Psoas muscle (tissue), 8 donors: ENCODE data around the gene ITGA11. TPM values are rescaled to one million over a fixed set of nuclear protein-coding genes. Genes with fewer than 3 reads are reported as not detected.

Experiments
- ATAC-seq, 4 donors: fragments of 200-7000 bp; cut with Tn5 transposase; one replicate each; pipeline ENCODE4 v1.9.1; 2020; ENCODE audit warnings: moderate library complexity in 3 of 4, mild to moderate bottlenecking in 2 of 4
- DNase-seq, 2 donors: peaks; one replicate each; pipeline ENCODE4 v3.0.0-alpha.2; 2020
- H3K27ac ChIP-seq: fragments of 200-600 bp; one replicate; pipeline ENCODE4 v1.8.0; 2022
- H3K27me3 ChIP-seq, 3 donors: fragments of 200-600 bp in 1 of 3; one replicate each; pipeline versions ENCODE4 v1.6.1 to v1.8.0; 2013 to 2022; ENCODE audit warnings: low read length in 2 of 3, mild to moderate bottlenecking in 2 of 3, moderate library complexity in 1 of 3; ENCODE audit not compliant: insufficient read depth in 3 of 3
- H3K36me3 ChIP-seq, 2 donors: fragments of 200-600 bp in 1 of 2; one replicate each; pipeline versions ENCODE4 v1.6.1 to v1.8.0; 2013 to 2022; ENCODE audit warnings: low read depth in 1 of 2, mild to moderate bottlenecking in 1 of 2, moderate library complexity in 1 of 2; ENCODE audit not compliant: insufficient read depth in 1 of 2
- H3K4me1 ChIP-seq: fragments of 200-600 bp; one replicate; pipeline ENCODE4 v1.8.0; 2022
- H3K4me3 ChIP-seq: fragments of 200-600 bp; one replicate; pipeline ENCODE4 v1.8.0; 2022; ENCODE audit warnings: mild to moderate bottlenecking
- H3K9me3 ChIP-seq: fragments of 200-600 bp; one replicate; pipeline ENCODE4 v1.8.0; 2022
- WGBS, 3 donors: extraction: QIAGEN DNeasy Blood & Tissue Kit; methylation state at CpG; one replicate each; pipeline versions ENCODE4 v1.1.6 to v1.1.7; 2013; 5-methylcytosine and 5-hydroxymethylcytosine counted together
- intact Hi-C, 2 donors: fragments of 100-400 bp; cut with DNase I; formaldehyde crosslinking; loops; one replicate each; pipeline versions ENCODE4 v1.11.0 to v1.14.2; 2022
- polyA plus RNA-seq, 3 donors: library from polyadenylated mRNA; stranded (reverse); fragments of 200-250 nt; gene quantifications; one replicate each; pipeline ENCODE4 v1.2.3, GENCODE V29; 2013
- total RNA-seq, 4 donors: library from RNA; stranded (reverse); fragmentation: NEBNext Ultra II Directional in 2 of 4; extraction: Animal tissue kit (Norgen Biotek cat#: 25700) in 2 of 4; gene quantifications; one replicate each; pipeline versions ENCODE4 v1.2.1 to v1.2.4, GENCODE V29; 2021 to 2023
- TF ChIP-seq, protein P1 (sequence below): fragments of 200-600 bp; IDR thresholded peaks from one replicate; pipeline ENCODE4 v1.8.0; 2022; ENCODE audit warnings: antibody characterized with exemption
- donor health status: healthy with polysubstance abuse.
- donor health status: DM: no; HTN: no; CAD: no; lungs with moderate emphysema.
- donor health status: Bipolar disorder and iron deficiency.
- donor health status: healthy.
- donor health status: DM: yes; HTN: yes; CAD: no.
- donor health status: DM: no; HTN: no; CAD: no.
- donor health status: DM: no; HTN: no; CAD: no.
- donor health status: DM: yes; HTN: yes; CAD: no.

The ITGA11 gene
- total and polyA plus RNA-seq, 7 donors: 0.10 to 7.9 (median 0.97) TPM

- no peak for ATAC-seq
- Histone ChIP-seq H3K36me3 (no peaks in the 10 kb centered on the region), H3K4me3 (no peak overlapping the region), H3K27ac (no peak overlapping the region), H3K27me3 (peaks cover 0 to 25% (median 13%) of the 10 kb centered on the region in 3 donors), H3K4me1 (peaks cover 8% of the 10 kb centered on the region), H3K9me3 (no peaks in the 10 kb centered on the region)
- TF ChIP-seq, protein P1, sequence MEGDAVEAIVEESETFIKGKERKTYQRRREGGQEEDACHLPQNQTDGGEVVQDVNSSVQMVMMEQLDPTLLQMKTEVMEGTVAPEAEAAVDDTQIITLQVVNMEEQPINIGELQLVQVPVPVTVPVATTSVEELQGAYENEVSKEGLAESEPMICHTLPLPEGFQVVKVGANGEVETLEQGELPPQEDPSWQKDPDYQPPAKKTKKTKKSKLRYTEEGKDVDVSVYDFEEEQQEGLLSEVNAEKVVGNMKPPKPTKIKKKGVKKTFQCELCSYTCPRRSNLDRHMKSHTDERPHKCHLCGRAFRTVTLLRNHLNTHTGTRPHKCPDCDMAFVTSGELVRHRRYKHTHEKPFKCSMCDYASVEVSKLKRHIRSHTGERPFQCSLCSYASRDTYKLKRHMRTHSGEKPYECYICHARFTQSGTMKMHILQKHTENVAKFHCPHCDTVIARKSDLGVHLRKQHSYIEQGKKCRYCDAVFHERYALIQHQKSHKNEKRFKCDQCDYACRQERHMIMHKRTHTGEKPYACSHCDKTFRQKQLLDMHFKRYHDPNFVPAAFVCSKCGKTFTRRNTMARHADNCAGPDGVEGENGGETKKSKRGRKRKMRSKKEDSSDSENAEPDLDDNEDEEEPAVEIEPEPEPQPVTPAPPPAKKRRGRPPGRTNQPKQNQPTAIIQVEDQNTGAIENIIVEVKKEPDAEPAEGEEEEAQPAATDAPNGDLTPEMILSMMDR: no peak
- intact Hi-C loops: no loop called here
- DNase-seq: no peak
- 92 to 100% (median 96%) methylated on average over 1 of the region's 1 CpG for WGBS, 3 donors
Observed at GRCh38 chr15:68427963-68428362, 4.0 kb downstream of the ITGA11 start.

- intact Hi-C loops: no loop called here
- TF ChIP-seq, protein P1: no peak
- no peak overlapping the region for H3K4me3 ChIP-seq
- peaks cover 8% of the 10 kb centered on the region for H3K4me1 ChIP-seq
- no peaks in the 10 kb centered on the region for H3K36me3 ChIP-seq
- ATAC-seq (no peak), DNase-seq (no peak)
- no peaks in the 10 kb centered on the region for H3K9me3 ChIP-seq
- H3K27me3 ChIP-seq: peaks cover 0 to 19% (median 11%) of the 10 kb centered on the region in 3 donors
- WGBS, 3 donors: 54 to 73% (median 56%) methylated on average over 3 of the region's 3 CpGs
- H3K27ac ChIP-seq: no peak overlapping the region
Observed at GRCh38 chr15:68427366-68427765, 4.6 kb downstream of the ITGA11 start.

GRCh38 chr15:68426116-68426515 lies 5.8 kb downstream of the ITGA11 start:
- H3K27me3 ChIP-seq: peaks cover 0 to 6% (median 2%) of the 10 kb centered on the region in 3 donors
- intact Hi-C loops: no loop called here
- no peak for DNase-seq
- H3K27ac ChIP-seq: no peak overlapping the region
- peaks cover 2% of the 10 kb centered on the region for H3K4me1 ChIP-seq
- no peaks in the 10 kb centered on the region for H3K9me3 ChIP-seq
- H3K4me3 ChIP-seq: no peak overlapping the region
- no peak for ATAC-seq
- no peaks in the 10 kb centered on the region for H3K36me3 ChIP-seq
- TF ChIP-seq, protein P1: no peak
- WGBS, 3 donors: 88 to 96% (median 92%) methylated on average over 6 of the region's 6 CpGs

DNA sequence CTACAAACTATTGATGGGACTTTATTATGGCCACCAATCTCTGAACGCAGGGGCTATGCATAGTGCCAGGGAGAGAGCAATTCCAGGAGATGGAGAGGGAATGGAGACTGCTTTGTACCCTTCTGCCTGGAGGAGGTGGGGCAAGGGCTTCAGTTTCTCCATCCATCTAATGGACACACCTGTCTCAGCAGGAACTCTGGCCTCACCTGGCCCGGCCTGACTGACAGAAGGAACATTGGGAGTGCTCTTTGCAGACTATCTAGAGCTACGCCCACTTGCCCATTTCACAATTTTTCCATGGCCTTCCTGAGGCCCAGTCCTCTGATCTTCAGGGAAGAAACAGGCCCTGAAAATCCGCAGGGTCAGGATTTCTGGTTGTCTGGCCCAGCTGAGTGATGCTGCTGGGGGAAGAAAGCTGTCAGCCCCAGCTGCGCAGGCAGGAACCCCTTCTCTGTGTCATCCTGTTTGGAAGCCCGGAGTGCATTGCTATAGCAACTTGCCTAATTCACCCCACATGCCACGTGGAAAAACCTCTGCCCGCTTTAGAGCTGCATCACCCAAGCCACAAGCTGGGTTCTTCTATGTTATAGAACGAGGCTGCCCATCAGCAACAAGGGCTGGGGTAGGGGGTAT lies 6.4 kb downstream of the ITGA11 start:
- Histone ChIP-seq H3K36me3 (no peaks in the 10 kb centered on the region), H3K4me3 (no peak overlapping the region), H3K9me3 (no peaks in the 10 kb centered on the region), H3K27me3 (peaks cover 0 to under 1% (median 0%) of the 10 kb centered on the region in 3 donors), H3K27ac (no peak overlapping the region), H3K4me1 (no peaks in the 10 kb centered on the region)
- DNase-seq (no peak), ATAC-seq (no peak)
- 83 to 94% (median 84%) methylated on average over 9 of the region's 9 CpGs for WGBS, 3 donors
- intact Hi-C loops: no loop called here
- TF ChIP-seq, protein P1: no peak
